NCI-H2171 (cell line): ENCODE measurements around the gene CFD.
"Not testable (repeated sequence)": the region's sequence is repeated elsewhere in the genome, so short reads cannot be mapped to it uniquely, and the experiment has no call there.

Experiments used
- DNase-seq: peaks from one replicate; lab custom pipeline; 2025; lab: John Stamatoyannopoulos, UW

The CFD gene

GRCh38 chr19:858868-859843, at the start of gene CFD:
TSS of gene CFD (plus strand) at chr19:859664. CDS start at chr19:859690, 26 bp downstream.
- no peak for DNase-seq

GRCh38 chr19:810077-810855, 49.2 kb upstream of the CFD start:
- no peak for DNase-seq

- DNase-seq: no peak
Measured at GRCh38 chr19:810883-811489, 48.5 kb upstream of the CFD start.

GRCh38 chr19:811506-812048, 47.9 kb upstream of the CFD start:
- DNase-seq: no peak

GRCh38 chr19:812049-812746, 47.3 kb upstream of the CFD start:
- DNase-seq: no peak

GRCh38 chr19:812747-813218, 46.7 kb upstream of the CFD start:
- DNase-seq: no peak

GRCh38 chr19:813219-814151, 46.0 kb upstream of the CFD start:
- DNase-seq: no peak

GRCh38 chr19:814152-815078, 45.0 kb upstream of the CFD start:
- DNase-seq: no peak

GRCh38 chr19:815079-815774, 44.2 kb upstream of the CFD start:
- no peak for DNase-seq

- DNase-seq: no peak
Measured at GRCh38 chr19:815775-816499, 43.5 kb upstream of the CFD start.

GRCh38 chr19:816500-816857, 43.0 kb upstream of the CFD start:
- no peak for DNase-seq

- not testable (repeated sequence) for DNase-seq
Measured at GRCh38 chr19:820212-820611, 39.3 kb upstream of the CFD start.

GRCh38 chr19:821231-821824, 38.1 kb upstream of the CFD start:
- DNase-seq: no peak

GRCh38 chr19:821825-822503, 37.5 kb upstream of the CFD start, which contains the start of gene PLPPR3:
TSS of gene PLPPR3 (minus strand) at chr19:821955. CDS start at chr19:821559, 396 bp downstream.
- no peak for DNase-seq

- DNase-seq: no peak
Measured at GRCh38 chr19:823565-824121, 35.8 kb upstream of the CFD start.

- no peak for DNase-seq
Measured at GRCh38 chr19:824885-825284, 34.6 kb upstream of the CFD start.
